Nephron progenitor cell (in vitro differentiated cells): ENCODE measurements around the gene PPP1R10.

Source experiments
- DNase-seq: peaks from one replicate; pipeline ENCODE4 v3.0.0; 2021
- H3K27ac Mint-ChIP-seq: 2 replicates; pipeline ENCODE4 v1.8.0; 2021; ENCODE audit warnings: mild to moderate bottlenecking, moderate library complexity, mixed read lengths
- H3K27me3 Mint-ChIP-seq: 2 replicates; pipeline ENCODE4 v1.8.0; 2021; ENCODE audit warnings: mild to moderate bottlenecking, low read depth, mixed read lengths; ENCODE audit not compliant: poor library complexity
- H3K36me3 Mint-ChIP-seq: 2 replicates; pipeline ENCODE4 v1.8.0; 2021; ENCODE audit warnings: low read depth, mixed read lengths
- H3K4me1 Mint-ChIP-seq: 2 replicates; pipeline ENCODE4 v1.8.0; 2021; ENCODE audit warnings: mixed read lengths
- H3K4me3 Mint-ChIP-seq: 2 replicates; pipeline ENCODE4 v1.8.0; 2021; ENCODE audit warnings: mild to moderate bottlenecking, moderate library complexity, mixed read lengths
- H3K9me3 Mint-ChIP-seq: 2 replicates; pipeline ENCODE4 v1.8.0; 2021; ENCODE audit warnings: mild to moderate bottlenecking, moderate library complexity, mixed read lengths
- CTCF ChIP-seq: fragments of 200-600 bp; sonication (generic); IDR thresholded peaks from 2 replicates; pipeline ENCODE4 v1.5.0; 2021; ENCODE audit warnings: antibody characterized with exemption

Gene PPP1R10

GRCh38 chr6:30655743-30656094 is 38.7 kb upstream of the PPP1R10 start:
- Mint-ChIP-seq H3K36me3 (peaks cover 72% of the 10 kb centered on the region), H3K27ac (no peak overlapping the region), H3K4me1 (peaks cover 12% of the 10 kb centered on the region), H3K9me3 (no peaks in the 10 kb centered on the region), H3K4me3 (no peak overlapping the region), H3K27me3 (no peaks in the 10 kb centered on the region)
- no peak for TF ChIP-seq CTCF
- DNase-seq: no peak

- no peak overlapping the region for H3K4me3 Mint-ChIP-seq
- no peak for DNase-seq
- H3K36me3 Mint-ChIP-seq: peaks cover 69% of the 10 kb centered on the region
- peak overlapping the region; percentile 79 for H3K27ac Mint-ChIP-seq
- TF ChIP-seq CTCF: no peak
- no peaks in the 10 kb centered on the region for H3K9me3 Mint-ChIP-seq
- H3K4me1 Mint-ChIP-seq: peaks cover 12% of the 10 kb centered on the region
- H3K27me3 Mint-ChIP-seq: no peaks in the 10 kb centered on the region
These were observed 38.0 kb upstream of the PPP1R10 start for GRCh38 chr6:30654798-30655742.

GRCh38 chr6:30651143-30651542 is 34.1 kb upstream of the PPP1R10 start:
- Mint-ChIP-seq H3K27me3 (no peaks in the 10 kb centered on the region), H3K27ac (no peak overlapping the region), H3K36me3 (peaks cover 42% of the 10 kb centered on the region), H3K4me1 (peaks cover 19% of the 10 kb centered on the region), H3K4me3 (no peak overlapping the region), H3K9me3 (no peaks in the 10 kb centered on the region)
- DNase-seq: no peak
- TF ChIP-seq CTCF: no peak

GRCh38 chr6:30647242-30648116 is 30.4 kb upstream of the PPP1R10 start:
- Mint-ChIP-seq H3K36me3 (peaks cover 45% of the 10 kb centered on the region), H3K27me3 (no peaks in the 10 kb centered on the region), H3K4me3 (peak overlapping the region; percentile 89), H3K27ac (peak overlapping the region; percentile 69), H3K9me3 (no peaks in the 10 kb centered on the region), H3K4me1 (peaks cover 28% of the 10 kb centered on the region)
- peak; percentile 81 for DNase-seq
- TF ChIP-seq CTCF: no peak

- Mint-ChIP-seq H3K4me1 (peaks cover 28% of the 10 kb centered on the region), H3K27me3 (no peaks in the 10 kb centered on the region), H3K9me3 (no peaks in the 10 kb centered on the region), H3K4me3 (peak within 1 kb of the TSS; percentile 89), H3K36me3 (peaks cover 41% of the 10 kb centered on the region), H3K27ac (peak within 1 kb of the TSS; percentile 88)
- peak; percentile 92 for DNase-seq
- TF ChIP-seq CTCF: no peak
These were observed 29.6 kb upstream of the PPP1R10 start, which contains the start of gene C6orf136 for GRCh38 chr6:30646450-30647241. TSS of gene C6orf136 (plus strand) at chr6:30647133. CDS start at chr6:30647232, 99 bp downstream.
